Stimulated activated naive CD4-positive, alpha-beta T cell treated with Interleukin-2 at 50 U/mL for 16 hours (primary cell): ENCODE data around the gene ANKRA2.
A peak's percentile ranks its signal among the peaks of the same experiment; 100 is the strongest.

Experiments used
- DNase-seq: peaks from one replicate; lab custom pipeline; 2025; lab: John Stamatoyannopoulos, UW

Gene ANKRA2, protein sequence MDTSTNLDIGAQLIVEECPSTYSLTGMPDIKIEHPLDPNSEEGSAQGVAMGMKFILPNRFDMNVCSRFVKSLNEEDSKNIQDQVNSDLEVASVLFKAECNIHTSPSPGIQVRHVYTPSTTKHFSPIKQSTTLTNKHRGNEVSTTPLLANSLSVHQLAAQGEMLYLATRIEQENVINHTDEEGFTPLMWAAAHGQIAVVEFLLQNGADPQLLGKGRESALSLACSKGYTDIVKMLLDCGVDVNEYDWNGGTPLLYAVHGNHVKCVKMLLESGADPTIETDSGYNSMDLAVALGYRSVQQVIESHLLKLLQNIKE

DNA sequence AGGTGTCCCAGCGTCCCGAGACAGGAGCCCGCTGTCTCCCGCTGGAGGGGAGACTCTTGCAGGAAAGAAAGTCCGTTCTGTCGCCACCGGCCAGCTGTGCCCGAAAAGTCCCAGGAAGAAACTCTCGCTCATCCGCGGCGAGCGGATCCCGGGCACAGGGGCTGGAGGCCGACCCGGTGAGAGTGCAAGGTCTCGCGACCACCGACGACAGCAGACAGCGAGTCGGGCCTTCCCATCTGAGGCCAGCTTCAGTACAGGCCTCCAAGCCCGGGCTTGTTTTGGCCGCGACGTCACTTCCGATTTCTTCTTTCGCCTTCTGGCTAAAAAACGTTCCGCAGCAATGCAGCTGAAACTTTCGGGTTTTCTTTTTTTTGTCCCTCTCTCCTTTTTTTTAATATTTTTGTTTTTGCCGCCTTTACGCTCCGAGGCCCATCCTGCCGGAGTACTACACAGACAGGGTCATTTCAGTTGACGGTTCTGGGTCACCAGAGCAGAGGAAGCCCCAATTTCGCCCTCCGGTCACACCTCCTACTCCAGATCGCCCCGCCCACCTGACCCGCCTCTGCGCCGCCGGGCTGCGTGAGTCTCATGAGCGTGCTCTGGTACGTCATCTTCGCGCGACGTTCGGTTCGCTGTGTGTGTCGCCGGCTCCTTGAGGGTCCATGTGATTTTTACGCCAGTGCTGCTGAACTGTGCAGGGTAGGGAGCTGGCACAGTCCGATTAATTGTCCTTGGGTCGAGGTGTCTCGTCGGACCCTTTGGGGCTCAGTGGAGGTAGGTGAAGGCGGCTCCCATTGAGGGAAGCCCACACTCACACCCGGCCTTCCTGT is at the start of gene ANKRA2, which contains the start of gene UTP15:
Gene ANKRA2 (minus strand): TSS at position 501 of the 830 bp plus-strand sequence. CDS start 2,758 bp downstream, outside the sequence.
Gene UTP15 (plus strand): TSS at position 605 of the 830 bp plus-strand sequence. CDS start 1,602 bp downstream, outside the sequence.
- DNase-seq = peak; percentile 98

DNA sequence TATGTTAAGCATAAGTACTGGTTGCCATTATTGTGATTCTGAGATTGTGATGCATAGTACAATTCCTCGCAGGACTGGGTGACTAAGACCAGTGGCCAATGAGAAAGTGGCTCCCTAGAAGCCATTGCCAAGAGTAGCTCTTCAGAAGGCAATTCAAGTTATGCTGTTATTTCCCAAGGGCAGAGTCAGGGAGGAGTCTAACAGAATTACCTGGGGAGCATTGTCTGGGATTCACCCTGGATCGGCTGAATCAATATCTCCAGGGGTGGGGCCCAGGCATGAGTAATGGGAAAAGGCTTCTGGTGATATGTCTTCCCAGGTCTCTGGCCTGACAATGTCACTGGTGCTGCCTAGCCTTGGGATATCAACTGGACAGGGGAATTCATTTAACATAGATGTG is 49.6 kb upstream of the ANKRA2 start:
- no peak for DNase-seq

DNA sequence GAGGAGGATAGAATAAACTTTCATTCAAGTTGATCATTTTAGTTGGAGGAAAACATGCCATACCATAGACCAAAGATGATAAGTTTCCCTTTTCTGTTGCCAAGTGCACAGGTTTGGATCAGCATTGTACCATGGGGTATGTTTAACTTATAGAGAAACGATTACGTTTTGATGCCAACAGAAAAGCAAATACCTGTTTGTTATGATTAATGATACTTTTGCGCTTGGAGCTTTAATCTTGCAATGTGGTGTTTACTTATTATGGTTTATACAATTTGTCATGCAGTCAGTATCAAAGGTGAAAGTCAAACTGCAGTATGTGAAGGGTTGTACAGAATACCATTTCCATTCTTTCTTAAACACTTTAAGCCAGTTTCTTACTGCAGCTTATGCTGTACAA is 47.4 kb upstream of the ANKRA2 start:
- DNase-seq = no peak

DNA sequence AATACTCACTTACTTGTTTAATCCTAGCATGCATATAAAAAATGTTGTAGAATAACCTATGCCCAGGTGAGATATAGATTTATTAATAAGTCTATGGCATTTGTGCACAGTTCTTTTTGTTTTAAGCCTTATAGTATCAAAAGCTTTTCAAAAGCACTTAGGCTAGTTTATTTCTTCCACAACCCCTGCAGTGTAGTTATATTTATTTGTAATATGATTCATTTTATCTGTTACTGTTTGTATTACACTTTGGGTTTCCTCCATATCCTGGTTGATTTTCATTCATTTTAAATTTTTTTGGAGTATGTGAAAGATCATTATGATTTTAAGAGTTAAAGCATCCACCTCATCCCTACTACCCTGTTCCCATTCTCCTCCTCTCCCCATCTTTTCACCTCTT is 41.8 kb upstream of the ANKRA2 start:
- no peak for DNase-seq

DNA sequence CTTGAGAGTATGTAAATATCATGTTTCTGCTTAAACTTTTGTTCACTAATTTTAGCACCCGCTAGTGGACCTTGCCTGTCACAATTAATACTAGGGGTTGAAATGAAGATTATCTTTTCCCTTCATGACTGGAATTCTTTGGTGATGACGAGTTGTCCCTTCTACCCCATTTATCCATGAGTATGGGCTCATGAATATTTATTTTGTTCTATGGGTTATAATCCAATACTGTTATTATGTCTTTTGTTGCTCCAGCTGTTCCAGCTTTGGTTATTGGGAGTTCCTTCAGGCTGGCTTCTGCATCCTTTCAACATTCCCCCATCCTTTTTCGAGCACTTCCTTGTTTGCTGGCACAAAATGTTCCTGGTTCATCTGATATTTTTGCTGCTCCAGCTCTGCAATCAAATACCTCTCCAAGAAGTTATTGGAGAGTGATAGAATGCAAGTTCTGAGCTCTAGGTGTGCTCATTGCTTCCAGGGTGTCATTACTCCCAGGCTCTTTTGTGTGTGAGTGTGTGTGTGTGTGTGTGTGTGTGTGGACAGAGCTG is 40.8 kb upstream of the ANKRA2 start:
- DNase-seq = no peak

DNA sequence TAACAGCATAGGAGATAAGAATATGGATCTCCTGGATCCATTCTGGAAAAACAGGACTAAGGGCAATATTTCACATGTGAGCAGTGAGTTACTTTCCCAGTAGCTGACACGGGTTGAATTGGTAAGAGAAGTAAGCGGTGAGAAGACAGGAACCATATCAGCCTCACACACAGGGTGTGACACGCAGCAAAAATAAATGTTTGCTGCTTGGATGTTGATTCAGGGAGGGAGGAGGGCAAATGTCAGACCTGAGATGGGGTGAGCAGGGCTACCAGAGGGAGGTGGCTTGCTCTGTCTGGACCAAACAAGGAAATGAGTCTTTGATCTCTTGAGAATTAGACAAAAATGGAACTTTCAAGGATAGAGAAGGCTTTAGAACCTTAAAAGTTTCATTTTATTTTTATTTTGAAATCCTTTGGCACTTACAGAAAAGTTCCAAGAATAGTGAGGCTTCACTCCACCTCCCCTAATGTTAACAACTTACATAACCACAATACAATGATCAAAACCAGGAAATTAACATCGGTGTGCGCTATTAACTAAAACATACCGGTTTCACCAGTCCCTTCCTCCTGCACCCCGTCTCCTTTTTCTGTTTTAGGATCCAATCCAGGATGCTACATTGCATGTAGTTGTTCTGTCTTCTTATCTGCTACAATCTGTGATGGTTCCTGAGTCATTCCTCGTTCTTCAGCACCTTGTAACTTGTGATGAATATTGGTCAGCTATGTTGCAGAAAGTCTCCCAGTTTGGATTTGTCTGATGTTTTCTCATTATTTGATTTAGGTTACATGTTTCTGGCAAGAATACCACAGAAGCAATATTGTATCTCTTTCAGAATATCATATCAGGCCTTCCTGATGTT is 40.0 kb upstream of the ANKRA2 start:
- DNase-seq = no peak

DNA sequence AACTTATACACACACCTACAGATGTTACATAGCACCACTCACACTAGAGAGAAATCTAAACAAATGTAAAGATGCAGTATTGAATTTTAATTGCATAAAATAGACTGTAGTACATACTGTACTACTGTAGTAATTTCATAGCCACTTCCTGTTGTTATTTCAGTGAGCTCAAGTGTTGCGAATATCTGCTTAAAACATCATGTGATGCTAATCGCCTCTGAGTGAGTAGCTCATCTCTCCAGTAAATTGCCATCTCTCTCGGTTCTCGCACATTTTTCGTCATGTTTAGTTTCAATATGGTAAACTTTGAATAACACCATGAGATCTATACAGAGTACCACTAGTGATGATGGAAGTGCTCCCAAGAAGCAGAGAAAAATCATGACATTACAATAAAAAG is 38.6 kb upstream of the ANKRA2 start:
- no peak for DNase-seq

DNA sequence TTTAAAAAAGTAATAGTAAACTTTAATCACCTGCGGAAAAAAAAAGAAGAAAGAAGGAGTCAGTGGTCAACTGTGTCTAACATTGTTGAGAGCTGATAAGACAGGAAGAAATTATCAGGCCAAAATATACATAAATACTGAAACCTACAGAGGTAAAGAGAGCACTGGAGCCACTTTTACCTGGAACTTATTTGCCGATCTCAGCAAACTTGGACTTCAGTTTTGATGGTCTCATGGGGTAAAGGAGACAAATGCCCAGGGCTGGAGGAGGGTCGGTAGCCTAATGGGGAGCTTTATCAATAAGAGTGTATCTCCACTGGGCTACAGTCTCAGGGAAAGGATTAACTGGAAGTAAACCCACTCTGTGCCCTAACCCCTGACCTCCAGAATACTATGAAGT is 33.9 kb upstream of the ANKRA2 start:
- no peak for DNase-seq

DNA sequence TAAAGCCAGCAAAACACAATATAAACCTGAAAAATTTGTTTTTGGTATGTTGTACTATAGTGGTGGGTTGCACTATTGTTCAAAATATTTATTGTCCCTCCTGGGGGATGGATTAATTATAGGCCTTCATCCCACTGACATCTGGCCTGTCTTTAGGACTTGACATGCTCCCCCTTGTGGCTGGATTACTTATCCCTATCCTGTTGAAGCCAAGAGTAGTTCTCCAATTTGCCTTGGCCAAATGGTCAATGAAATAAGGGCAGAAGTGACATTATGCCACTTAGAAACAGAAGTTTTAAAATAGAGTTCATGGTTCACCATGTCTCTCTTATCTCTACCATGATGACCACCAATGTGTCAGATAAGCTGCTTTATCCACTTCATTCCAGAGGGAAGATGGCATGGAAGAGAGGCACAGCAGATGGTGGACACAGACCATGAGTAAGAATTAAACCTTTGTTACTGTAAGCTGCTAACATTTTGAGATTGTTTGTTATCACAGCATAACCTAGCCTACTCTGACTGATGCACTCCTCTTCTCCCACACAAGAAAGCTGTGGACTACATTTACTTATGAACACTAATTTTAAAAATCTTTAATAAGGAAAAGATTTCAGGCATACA is 31.4 kb upstream of the ANKRA2 start:
- no peak for DNase-seq

DNA sequence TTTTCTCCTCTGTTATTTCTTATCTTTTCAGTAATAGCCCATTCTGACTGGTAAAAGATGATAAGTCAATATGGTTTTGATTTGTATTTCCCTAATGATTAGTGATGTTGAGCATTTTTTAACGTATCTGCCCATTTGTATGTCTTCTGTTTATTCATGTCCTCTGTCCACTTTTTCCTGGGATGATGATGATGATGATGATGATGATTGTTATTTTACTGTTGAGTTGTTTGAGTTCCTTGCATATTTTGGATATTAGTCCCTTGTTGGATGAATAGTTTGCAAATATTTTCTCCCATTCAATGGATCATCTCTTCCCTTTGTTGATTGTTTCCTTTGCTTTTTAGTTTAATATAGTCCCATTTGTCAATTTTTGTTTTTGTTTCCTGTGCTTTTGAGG is 27.1 kb upstream of the ANKRA2 start:
- DNase-seq = no peak

DNA sequence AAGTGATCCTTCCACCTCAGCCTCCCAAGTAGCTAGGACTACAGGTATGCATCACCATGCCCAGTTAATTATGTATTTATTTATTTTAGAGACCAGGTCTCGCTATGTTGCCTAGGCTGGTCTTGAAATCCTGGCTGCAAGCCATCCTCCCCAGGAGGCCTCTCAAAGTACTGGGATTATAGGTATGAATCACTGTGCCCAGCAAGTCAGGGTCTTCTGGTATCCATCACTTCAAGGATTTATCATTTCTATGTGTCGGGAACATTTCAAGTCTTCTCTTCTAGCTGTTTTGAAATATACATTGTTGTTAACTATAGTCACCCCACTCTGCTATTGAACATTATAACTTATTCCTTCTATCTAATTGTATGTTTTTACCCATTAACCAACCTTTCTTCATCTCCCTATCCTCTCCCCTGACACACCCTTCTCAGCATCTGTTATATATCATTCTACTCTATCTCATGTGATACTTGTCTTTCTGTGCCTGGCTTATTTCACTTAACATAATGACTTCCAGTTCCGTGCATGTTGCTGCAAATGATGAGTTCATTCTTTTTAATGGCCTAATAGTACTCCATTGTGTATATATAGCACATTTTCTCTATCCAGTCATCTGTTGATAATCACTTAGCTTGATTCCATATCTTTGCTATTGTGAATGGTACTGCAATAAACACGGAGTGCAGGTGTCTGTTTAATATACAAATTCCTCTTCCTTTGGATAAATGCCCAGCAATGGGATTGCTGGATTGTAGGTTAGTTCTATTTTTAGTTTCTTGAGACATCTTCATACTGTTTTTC is 26.5 kb upstream of the ANKRA2 start:
- no peak for DNase-seq

DNA sequence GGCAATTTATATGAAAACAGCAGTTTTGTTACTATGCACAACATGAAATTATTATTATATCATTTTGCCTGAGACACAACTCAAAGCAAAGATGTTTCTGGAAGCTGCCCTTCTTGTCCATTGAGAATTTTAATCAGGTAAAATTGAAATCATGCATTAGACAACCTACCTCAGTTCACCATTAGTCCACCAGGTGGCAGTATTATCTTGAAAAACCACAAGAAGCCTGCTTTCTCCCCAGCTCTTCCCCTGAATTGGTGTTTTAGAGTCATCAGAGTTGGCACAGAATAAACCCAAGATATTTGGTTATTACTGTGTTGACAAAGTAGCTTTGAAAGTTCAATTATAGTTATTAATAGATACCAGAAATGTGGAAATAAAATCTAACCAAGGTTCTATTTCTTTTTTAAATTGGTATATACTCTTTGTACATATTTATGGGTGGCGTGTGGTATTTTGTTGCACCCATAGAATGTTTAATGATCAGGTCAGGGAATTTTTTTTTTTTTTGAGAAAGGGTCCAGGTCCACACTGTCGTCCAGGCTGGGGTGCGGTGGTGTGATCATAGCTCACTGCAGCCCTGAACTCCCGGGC is 25.8 kb upstream of the ANKRA2 start:
- no peak for DNase-seq

DNA sequence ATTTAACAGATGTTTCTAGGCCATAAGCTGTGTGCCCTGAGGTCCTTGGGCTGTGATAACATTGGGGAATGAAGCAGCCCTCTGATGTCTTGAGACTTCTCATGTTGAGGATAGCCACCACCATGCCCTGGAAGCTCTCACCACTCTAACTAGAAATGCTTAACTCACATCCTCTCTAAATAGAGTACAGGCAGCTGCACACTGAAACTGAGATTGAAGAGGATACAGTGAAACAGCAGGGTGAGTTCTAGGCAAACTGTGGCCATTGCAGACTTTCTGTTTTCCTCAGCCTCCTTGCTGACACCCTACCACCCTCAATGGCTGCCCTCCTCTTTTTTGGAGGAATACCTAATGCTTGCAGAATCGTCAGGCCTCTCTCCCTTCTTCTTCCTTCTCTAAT is 22.5 kb upstream of the ANKRA2 start:
- no peak for DNase-seq

DNA sequence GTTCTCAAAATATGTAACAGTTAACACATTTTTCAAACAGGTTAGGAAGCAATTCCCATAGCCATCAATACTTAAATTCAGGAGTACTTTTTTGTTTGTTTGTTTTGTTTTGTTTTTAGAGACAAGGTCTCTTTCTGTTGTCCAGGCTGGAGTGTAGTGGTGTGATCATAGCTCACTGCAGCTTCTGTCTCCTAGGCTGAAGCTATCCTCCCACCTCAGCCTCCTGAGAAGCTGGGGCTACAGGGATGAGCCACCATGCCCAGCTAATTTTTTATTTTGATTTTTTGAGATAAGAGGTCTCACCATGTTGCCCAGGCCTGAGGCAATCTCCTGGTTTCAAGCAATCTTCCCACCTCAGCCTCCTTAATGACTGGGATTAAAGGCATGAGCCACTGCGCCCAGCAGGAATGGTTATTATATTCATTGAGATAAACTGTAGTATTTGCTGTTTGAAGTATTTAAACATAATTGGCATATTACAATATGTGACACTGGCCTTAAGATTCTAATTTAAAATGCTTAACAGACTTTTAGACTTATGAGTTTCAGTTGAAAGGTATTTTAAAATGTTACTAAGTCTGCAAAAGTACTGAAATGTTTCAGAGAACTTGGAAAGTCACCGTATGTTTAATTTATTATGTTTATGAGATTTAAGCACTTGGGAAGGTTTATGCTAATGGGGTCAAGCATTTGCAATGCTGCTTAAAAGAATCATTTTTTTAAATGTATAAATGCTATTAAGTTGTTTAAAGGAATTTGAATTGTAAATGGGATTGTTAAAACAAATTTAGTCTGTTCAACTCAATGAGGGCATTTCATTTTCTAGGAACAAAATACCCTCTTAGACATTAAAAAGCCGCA is 17.1 kb upstream of the ANKRA2 start:
- DNase-seq = no peak

DNA sequence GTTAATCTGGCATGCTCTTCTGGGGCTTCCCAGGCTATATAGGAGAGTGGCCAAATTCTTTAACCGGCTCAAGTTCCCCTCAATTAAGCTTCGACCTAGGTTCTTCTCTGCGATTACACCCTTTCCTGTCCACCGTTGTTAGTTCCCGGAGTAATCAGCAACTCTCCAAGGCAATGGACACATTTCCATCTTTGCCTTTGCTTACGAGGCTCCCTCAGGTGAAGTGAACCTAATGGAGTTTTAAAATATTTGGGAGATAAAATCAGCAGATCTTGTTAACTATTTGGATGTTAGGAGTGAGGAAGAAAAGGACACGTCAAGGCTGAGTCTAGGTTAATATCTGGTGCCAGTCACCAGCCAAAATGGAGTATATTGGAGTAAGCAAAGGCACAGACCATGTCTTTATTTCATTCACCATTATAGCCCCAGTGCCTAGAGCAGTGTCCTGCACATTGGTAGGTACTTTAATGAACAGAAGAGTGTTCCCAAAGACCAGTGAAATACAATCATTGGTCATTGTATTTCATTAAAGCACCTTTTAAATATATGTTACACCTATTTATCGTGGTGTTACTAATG is 619 bp upstream of the ANKRA2 start:
- no peak for DNase-seq

DNA sequence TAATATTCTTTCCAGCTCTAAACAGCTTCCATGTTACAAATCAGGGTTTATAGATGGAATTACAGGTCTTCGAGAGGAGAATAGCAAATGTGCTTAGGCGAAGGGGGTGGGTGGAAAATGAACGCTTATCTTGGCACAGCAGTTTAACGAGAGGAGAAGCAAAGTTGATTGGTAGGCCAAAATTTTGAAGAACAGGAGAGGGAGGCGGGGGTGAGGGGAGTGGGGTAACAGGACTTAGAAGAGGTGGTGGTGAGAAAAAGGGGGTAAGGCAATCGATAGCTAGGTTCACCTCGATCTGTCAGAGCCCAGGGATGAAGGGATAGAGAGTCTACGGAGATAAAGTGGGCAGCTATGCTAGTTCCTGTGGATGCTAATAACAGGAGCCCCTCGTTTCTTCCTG is 764 bp downstream of the ANKRA2 start:
- no peak for DNase-seq

DNA sequence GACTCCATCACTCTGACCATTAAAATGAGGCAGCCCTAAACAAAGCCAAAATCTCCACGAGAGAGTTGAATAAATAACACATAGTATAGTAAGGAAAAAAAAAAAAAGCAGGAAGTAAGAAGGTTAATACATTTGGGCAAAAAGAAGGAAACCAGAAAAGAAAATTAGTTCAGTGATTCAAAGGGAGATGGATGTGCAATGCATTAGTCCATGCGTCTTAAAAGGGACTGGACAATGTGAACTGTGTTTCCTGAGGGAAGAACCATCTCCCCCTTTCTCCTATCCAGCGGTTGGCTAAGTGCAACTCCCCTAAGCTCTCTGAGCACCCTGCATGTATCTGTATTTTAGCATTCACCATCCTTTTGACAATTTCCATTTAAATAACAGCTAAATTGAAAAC is 1.4 kb downstream of the ANKRA2 start:
- no peak for DNase-seq

DNA sequence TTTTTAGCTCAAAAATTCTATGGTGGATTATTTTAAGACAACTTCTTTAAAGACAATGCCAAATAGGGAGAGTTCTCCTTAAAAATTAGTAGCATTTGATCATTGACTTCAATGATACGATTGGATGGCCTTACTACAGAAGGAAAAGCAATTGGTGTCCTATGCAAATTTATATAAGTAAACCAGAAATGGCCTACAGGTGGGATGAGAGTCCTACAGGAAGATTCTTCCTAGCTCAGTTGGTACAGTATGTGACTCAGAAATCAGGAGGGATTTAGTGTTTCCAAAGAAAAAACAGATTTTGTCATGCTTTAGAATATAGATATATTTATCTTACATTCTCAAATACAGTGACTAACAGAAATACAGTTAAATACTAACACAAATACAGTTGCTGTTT is 6.5 kb downstream of the ANKRA2 start:
- DNase-seq = no peak

DNA sequence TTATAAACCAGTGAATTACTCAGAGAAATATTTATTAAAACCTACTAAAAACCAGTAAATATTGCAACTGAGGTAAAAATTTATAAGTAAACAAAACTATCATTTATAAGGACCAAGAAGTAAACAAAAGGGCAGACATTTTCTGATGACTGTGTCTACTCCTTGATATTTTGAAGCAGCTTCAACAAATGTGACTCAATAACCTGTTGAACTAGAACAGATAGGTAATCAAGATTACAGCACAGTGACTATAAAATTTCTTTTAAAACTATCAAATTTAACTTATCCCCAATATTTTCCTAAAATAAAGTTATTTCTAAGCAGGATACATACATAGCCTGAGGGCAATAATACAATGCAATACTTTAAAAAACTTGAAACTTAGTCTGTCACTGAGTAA is 12.8 kb downstream of the ANKRA2 start:
- no peak for DNase-seq
